ENCODE data around the gene OR6C75.
"Not testable (repeated sequence)": the region's sequence is repeated elsewhere in the genome, so short reads cannot be mapped to it uniquely, and the experiment has no call there.

The OR6C75 gene

DNA sequence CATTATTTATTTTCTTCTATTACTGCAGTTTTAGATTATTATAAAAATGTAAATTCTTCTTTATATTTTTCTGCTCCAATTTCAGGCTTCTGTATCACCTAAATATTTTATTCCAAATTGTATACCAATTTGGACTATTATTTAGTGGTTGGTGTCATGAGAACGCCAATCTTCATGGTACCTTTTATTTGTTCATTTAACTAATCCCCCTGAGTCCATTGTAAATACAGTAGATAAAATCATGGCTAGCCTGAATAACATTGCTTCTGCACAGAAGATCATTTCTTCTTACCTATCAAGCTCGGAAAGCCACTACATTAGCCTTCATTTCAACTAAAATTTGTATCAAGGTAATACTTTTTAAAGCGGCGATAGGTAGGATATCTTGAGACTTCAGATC, at the start of gene OR6C75:
TSS of gene OR6C75 (plus strand) at position 301 of the 400 bp plus-strand sequence. CDS start 2,136 bp downstream, outside the sequence.
- no peak for DNase-seq (ENCODE audit: low spot score)

DNA sequence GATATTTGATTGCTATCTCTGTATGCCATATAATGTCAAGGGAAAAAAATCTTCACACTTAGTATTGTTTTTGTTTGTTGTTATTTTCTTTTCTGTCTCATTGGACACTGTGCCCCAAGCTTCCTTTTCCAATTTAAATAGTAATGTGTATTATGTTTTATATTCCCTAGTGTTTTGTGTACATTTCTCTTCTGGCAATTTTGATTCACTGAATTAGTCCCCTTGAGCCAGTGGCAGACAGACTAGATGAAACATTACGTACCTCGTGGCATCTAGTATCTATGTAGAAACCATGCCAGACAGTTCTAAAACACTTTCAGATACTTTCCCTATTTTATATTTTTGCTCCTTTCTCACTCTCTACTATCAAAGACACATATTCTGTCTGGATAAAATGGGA, 48.7 kb upstream of the OR6C75 start, which contains the start of gene OR6C1:
TSS of gene OR6C1 (plus strand) at position 301 of the 400 bp plus-strand sequence. CDS start 6,257 bp downstream, outside the sequence.
- DNase-seq (ENCODE audit: low spot score): no peak

DNA sequence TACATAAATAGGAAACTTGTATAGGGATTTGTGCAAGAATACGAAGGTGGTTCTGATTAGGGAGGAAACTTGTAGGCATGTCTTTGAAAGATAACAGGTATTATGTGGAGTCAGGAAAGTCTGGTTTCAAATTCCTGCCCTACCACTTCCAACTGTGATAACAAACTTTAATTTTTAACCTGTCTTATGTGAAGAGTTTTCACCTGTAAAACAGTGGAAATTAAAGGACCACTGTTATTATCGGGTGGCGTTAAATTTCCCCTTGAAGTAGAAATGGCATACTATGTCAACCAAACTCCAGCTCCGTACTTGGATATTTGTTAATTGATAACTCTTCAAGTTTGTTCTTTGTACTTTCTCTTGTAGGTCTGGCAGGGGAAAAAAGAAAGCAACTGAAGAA, 42.6 kb upstream of the OR6C75 start:
- DNase-seq (ENCODE audit: low spot score): no peak

DNA sequence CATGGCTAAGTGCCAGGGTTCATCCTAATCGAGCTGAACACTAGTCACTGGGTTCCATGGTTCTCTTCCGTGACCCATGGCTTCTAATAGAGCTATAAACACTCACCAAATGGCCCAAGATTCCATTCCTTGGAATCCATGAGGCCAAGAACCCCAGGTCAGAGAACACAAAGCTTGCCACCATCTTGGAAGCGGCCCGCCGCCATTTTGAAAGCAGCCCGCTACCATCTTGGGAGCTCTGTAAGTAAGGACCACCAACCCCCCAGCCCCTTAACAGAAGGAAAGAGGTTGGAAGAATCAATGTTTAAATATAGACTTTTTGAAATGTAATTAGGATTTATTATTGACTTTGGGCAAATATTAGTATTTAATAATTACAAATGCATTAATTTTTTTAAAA, 37.0 kb upstream of the OR6C75 start:
- DNase-seq (ENCODE audit: low spot score): not testable (repeated sequence)

DNA sequence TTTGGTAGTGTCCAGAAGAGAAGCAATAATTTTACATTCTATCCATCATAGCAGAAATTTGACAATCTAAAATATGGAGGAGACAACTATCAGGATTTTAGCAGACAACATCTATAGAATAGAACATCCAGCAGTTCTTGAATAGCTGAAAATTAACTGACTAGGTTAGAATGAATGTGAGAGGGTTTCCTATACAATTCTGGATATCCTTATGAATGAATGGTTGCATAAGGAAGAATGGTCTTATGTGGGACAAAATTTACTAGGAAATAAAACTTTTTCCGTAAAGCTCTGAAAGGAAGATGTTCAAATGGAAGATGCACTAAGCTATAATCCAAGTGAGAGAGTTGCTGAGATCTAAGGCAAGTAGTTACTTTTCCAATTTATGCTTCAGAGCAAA, 32.3 kb upstream of the OR6C75 start, which contains the start of gene OR6C3:
TSS of gene OR6C3 (plus strand) at position 301 of the 400 bp plus-strand sequence. CDS start 955 bp downstream, outside the sequence.
- no peak for DNase-seq (ENCODE audit: low spot score)

DNA sequence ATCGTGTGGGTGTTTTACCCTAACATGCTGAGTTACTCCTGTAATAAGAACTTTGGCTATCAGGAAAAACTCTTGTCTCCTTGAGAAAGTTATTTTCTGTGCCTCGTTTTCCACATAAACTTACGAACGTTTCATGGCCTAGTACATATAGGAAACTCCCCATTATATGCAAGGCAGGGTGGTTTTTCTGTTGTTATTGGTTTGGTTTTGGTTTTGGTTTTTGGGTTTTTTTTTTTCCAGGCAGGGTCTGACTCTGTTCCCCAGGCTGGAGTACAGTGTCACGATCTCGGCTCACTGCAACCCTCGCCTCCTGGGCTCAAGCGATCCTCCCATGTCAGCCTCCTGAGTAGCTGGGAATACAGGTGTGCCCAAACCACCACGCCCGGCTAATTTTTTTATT, 26.8 kb upstream of the OR6C75 start:
- DNase-seq (ENCODE audit: low spot score): no peak

DNA sequence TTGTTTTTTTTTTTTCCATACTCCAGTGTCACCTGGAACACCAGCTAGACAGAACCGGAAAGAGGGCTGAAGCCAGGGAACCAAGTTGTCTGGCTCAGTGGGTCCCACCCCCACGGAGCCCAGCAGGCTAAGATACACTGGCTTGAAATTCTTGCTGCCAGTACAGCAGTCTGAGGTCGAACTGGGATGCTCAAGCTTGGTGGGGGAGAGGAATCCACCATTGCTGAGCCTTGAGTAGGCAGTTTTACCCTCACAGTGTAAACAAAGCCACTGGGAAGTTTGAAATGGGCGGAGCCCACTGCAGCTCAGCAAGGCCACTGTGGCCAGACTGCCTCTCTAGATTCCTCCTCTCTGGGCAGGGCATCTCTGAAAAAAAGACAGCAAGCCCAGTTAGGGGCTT, 7.4 kb upstream of the OR6C75 start:
- DNase-seq (ENCODE audit: low spot score): not testable (repeated sequence)

DNA sequence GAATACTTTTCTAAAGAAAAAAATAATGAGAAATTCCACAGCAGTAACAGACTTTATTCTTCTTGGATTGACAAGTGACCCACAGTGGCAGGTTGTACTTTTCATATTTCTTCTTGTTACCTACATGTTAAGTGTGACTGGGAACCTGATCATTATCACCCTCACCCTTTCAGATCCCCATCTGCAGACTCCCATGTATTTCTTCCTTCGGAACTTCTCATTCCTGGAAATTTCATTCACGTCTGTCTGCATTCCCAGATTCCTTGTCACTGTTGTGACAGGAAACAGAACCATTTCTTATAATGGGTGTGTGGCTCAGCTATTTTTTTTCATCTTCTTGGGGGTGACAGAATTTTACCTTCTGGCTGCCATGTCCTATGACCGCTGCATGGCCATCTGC, 2.3 kb downstream of the OR6C75 start:
- DNase-seq (ENCODE audit: low spot score): no peak

DNA sequence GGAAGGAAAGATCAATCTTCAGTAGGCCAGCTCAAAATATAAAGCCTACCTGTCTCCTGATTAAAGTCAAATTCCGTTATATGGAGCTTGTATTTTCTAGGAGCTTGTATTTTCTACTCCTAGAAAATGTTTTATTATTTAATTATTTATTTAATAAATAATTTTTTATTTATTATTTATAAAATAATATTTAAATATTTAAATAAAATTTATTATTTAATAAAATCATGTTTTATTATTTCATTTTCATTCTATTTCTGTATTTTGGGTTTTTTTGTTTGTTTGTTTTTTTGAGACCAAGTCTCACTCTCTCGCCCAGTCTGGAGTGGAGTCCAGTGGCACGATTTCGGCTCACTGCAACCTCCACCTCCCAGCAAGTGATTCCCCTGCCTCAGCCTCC, 9.7 kb downstream of the OR6C75 start:
- no peak for DNase-seq (ENCODE audit: low spot score)

DNA sequence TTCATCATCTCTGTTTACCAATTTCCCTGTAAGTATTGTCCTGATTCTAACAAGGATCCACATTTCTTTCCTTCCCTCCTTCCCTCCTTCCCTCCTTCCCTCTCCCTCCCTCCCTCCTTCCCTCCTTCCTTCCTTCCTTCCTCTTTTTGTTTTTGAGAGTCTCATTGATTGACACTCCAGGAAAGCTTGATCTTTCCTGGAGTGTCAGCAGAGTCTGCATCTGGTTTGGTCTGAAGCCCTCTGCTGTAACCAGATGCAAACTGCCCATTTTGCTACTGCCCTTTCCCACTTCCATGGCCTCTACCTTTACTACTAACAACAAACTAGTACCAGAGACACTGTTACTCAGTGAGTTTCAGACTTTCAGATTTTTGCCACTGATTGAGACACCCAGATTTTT, 23.1 kb downstream of the OR6C75 start:
- DNase-seq (ENCODE audit: low spot score): no peak

DNA sequence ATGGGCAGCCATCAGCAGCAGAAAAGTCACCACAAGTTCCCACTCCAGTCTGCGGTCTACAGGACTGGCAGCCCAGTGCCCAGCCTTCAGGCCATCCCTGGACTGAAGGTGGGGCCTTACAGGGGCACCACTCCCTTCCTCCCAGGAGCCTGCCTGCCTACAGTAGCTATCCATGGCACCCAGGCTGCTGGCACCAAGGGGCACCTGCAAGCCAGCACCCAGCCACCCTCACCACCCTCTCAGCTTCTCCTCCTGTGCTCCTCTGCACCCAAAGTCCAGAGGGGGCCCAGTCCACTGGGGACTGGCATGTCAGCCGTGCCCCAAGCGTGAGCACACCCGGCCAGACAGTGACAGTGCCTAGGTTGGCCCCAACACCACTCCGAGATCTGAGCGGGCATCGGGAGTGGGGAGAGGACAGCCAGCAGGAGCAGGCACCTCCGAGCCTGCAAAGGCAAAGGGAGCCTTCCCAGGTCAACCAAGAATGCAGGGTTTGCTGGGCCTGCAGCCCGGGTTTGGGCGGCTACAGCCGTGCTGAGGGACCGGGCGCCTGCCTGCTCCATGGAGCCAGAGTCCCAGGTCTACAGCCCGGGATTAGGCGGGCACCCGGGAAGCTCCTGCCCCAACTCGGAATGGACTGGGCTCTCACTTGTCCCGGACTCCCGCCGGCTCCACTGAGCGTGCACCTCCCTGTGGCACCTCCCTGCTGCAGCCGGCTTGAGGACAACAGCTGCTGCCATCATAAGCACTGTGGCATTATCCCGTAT, 29.4 kb downstream of the OR6C75 start:
- DNase-seq (ENCODE audit: low spot score): no peak

DNA sequence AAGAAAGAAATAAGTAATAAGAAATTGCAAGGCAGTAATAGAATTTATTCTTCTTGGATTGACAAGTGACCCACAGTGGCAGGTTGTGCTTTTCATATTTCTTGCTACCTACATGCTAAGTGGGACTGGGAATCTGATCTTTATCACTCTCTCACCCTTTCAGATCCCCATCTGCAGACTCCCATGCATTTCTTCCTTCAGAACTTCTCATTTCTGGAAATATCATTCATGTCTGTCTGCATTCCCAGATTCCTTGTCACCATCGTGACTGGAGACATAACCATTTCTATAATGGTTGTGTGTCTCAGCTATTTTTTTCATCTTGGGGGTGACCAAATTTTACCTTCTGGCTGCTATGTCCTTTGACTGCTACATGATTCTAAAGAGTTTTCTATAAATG, 33.6 kb downstream of the OR6C75 start:
- DNase-seq (ENCODE audit: low spot score): no peak

DNA sequence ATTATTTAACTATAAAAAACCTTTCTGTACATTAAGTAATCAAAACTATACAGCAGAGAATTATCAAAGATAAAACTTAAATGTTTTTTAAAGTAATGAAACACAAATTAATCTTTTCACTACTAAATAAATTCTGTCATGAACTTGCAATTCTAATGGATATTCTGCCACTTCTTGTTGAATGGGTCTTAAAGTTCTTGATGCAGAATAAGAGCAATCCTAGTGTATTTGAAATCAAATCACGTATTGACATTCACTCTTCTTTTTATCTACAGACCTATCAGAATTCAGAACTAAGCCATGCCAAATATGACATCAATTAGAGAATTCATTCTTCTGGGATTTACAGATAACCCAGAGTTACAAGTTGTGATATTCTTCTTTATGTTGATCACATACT, 37.5 kb downstream of the OR6C75 start, which contains the start of gene OR6C65:
TSS of gene OR6C65 (plus strand) at position 301 of the 400 bp plus-strand sequence. CDS start at position 301, 0 bp downstream.
- DNase-seq (ENCODE audit: low spot score): no peak

DNA sequence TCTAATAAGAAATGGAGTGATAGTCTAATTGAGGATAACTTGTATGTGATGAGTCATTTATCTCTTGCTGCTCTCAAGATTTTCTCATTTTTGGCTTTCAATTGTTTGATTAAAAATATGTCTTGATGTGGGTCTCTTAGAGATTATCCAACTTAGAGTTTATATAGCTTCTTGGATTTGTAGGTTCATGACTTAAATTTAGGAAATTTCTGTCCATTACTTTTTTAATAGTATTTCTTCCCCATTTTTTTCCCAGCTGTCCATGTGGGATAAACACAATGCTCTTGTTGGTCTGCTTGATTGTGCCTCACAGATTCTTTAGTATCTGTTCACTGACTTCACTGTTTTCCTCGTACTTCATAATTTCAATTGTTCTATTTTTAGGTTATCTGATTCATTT, 45.1 kb downstream of the OR6C75 start:
- DNase-seq (ENCODE audit: low spot score): no peak

DNA sequence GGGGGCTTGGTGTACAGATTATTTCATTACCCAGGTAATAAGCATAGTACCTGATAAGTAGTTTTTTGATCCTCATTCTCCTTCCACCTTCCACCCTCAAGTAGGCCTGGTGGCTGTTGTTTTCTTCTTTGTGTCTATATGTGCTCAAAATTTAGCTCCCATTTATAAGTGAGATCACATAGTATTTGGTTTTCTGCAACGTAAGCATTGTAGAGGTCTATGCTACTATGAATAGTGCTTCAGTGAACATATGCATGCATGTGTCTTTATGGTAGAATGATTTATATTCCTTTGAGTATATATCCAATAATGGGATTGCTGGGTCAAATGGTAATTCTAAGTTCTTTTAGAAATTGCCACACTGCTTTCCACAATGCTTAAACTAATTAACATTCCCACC, 46.4 kb downstream of the OR6C75 start:
- not testable (repeated sequence) for DNase-seq (ENCODE audit: low spot score)

DNA sequence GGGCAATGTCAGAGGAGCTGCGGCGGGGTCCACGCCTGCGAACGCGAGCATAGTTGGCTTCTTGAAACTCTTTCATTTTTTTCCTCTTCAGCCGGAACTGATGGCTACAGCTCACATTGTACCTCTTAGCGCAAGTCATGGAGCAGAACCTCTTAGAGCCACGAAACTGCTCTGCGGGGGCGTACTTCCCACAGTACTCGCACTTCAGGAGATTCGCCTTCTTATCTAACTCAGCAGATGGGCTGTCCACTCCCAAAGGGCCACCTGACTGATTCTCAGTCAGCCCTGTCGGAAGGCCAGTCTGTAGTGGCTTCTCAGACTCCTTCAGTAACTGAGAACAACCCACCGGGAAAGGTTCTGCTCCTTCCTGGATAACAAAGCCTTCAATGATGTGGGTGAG, 49.4 kb downstream of the OR6C75 start:
- DNase-seq (ENCODE audit: low spot score): not testable (repeated sequence)

DNA sequence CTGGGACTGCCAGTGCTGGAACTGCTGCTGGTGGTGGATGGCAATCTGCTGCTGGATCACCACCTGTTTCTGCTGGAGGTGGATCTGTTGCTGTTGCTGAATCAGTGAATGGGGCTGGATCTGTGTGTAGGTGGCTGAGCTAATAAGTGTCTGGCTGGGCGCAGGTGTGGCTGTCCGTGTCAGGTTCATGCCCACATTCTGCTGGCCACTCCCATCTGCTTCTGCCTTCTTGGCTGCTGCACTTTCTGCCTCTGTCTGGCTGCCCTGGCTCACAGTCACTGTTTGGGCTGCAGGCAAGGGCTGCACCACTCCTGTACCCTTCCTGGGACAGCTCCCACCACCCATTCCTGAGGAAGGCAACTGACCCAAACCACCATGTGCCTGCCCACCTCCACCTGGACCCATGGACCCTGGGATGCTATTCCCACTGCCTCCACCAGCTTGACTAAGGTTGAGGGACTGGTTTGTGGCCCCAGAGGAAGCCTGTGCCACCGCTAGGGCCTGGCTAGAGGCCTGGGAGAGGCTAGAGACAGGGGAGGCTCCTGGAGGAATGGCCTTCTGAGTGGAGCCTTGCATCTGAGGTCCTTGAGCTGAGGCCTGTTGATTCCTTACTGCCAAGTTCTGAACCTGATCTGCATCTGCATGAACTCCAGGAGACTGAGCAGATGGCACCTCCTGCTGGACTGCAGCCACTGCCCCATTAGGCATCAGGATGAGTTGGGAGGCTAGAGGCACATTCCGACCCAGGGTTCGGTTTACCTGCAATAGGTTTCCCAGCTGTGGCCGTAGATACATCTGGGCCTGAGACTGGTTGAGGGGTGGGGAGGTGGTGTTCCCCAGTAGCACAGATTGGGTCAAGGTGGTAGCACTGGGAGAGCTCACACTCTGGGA, 51.0 kb downstream of the OR6C75 start:
- DNase-seq (ENCODE audit: low spot score): not testable (repeated sequence)

DNA sequence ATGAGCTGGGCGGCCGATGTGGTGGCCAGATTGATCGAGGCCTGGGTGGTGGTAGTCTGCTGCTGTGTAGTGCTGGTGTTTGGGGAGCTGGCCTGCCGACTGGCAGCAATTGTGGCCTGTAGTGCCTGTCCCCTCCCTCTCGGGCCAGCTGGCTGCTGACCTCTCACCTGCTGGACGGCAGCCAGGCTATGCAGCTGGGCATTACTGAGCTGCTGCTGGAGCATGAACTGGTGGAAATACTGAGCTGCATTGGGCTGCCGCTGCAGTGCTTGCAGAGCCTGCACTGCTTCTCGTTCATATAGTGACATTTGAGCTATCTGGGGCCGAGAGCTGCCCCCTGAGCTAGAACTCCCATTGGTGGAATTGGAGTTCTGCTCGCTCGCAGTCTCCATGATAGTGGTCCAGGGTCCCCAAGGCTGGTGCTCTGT, 51.6 kb downstream of the OR6C75 start:
- not testable (repeated sequence) for DNase-seq (ENCODE audit: low spot score)

DNA sequence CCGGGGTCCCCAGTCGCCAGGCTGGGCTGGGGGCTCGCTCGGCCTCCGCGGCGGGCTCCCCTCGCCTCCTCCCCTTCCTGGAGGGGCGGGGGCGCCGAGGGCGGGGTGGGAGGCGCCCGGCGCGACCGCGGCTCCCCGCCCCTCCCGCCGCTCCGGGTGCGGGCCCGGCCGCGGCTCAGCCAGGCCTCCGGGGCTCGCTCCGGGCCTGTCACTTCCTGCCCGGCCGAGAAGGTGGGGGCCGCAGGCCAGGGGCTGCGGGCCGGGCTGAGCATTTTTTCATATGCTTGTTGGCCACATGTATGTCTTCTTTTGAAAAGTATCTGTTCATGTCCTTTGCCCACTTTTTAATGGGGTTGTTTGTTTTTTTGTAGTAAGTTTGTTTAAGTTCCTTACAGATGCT, 52.1 kb downstream of the OR6C75 start:
- not testable (repeated sequence) for DNase-seq (ENCODE audit: low spot score)

DNA sequence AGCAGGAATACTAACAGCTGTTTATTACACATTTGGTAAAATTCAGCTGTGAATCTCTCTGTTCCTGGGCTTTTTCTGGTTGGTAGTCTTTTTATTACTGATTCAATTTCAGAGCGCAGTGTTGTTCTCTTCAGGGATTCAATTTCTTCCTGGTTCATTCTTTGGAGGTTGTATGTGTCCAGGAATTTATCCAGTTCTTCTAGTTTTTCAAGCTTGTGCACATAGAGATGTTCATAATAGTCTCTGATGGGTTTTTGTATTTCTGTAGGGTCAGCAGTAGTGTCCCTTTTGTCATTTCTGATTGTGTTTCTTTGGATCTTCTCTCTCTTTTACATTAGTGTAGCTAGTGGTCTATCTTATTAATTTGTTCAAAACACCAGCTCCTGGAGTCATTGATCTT, 54.2 kb downstream of the OR6C75 start:
- no peak for DNase-seq (ENCODE audit: low spot score)
